Renal pelvis (tissue), 4 donors: ENCODE results near the gene CACNA2D2. TPM values are rescaled to one million over a fixed set of nuclear protein-coding genes. Genes with fewer than 3 reads are reported as not detected.
A peak's percentile ranks its signal among the peaks of the same experiment; 100 is the strongest.

Experiments used
- DNase-seq: peaks from one replicate; pipeline ENCODE4 v3.0.0-alpha.2; 2013
- polyA plus RNA-seq, 3 donors: library from polyadenylated mRNA; unstranded; fragments of 120-200 nt; gene quantifications; one replicate each; pipeline ENCODE4 v1.2.1, GENCODE V29; 2013; ENCODE audit not compliant: insufficient read length in 3 of 3

The CACNA2D2 gene
- polyA plus RNA-seq, 3 donors, result 17.2 to 18.3 (median 17.9) TPM

DNA sequence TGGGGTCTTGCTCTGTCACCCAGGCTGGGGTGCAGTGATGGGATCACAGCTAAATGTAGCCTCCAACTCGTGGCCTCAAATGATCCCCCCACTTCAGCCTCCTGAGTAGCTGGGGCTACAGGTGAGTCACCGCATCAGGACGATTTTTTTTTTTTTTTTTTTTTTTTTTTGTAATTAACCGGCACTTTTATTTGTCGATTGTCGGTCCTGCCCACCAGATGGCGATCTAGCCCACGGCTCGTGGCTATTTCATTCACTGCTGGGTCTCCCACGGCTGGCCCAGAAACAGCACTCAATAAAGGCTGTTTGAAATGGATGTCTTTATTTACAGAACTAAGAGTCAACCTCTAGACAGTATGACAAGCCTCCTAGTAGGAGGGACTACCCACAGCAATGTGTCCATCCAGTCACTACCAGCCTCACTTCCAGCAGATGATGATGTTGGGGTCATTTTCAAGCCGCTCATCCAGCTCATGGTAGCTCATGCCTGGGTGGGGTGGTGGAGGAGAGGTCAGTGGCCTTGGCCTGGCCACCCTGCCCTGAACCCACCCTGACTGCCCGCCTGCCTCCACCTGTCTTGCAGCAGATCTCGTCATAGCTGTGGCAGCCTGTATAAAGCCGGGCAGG is 156.1 kb downstream of the CACNA2D2 start:
- DNase-seq, result no peak

DNA sequence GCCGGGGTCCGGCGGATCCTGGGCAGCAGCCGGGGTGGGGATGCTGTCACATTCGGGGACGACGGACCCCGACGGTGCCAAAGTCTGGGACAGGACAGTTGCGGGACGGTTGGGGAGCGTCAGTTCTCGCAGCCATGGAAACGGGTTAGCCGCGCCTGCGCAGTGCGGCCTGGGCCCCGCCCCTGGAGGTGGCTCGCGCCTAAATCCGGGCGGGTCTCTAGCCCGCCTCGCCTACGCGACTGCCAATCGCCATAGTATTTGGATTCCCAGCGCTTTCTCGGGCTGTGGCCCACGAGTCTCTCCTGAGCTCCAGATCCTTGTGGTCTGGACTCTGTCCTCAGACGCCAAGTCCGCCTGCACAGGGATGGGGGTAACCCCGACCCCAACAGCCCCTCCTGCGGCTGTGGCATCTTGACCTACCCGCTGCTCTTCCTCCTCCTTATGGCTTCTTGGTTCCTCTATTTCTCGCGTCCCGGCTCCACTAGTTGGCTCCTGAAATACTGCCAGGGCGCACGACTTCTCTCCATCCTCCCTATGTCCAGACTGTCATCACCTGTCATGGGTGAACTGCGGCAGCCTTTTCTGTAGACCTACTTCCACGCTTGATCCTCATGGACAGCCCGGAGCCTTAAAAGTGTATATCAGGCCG is 157.7 kb downstream of the CACNA2D2 start, which contains the start of gene ZMYND10:
Gene ZMYND10, minus strand, starts transcription at position 147 of the 649 bp plus-strand sequence. CDS start 153 bp downstream, outside the sequence.
- DNase-seq, result no peak

DNA sequence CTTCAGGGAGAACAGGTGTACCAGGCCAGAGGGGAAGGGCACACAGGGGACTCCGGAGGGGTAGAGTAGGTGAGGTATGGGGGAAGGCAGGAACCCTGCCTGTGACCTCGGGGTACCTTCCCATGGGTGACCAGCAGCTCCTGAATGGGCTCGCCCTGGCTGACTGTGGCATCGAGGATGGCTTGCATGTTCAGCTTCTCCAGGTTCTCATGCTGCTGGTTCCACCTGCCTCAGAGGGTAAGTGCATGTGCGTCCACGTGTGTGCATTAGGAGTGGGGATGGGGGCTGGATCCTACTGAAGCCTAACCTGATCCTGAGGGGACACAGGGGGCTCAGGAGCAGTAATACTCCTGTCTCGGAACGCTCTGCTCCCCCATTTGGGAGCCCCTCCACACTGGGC is 158.4 kb downstream of the CACNA2D2 start:
- no peak for DNase-seq

DNA sequence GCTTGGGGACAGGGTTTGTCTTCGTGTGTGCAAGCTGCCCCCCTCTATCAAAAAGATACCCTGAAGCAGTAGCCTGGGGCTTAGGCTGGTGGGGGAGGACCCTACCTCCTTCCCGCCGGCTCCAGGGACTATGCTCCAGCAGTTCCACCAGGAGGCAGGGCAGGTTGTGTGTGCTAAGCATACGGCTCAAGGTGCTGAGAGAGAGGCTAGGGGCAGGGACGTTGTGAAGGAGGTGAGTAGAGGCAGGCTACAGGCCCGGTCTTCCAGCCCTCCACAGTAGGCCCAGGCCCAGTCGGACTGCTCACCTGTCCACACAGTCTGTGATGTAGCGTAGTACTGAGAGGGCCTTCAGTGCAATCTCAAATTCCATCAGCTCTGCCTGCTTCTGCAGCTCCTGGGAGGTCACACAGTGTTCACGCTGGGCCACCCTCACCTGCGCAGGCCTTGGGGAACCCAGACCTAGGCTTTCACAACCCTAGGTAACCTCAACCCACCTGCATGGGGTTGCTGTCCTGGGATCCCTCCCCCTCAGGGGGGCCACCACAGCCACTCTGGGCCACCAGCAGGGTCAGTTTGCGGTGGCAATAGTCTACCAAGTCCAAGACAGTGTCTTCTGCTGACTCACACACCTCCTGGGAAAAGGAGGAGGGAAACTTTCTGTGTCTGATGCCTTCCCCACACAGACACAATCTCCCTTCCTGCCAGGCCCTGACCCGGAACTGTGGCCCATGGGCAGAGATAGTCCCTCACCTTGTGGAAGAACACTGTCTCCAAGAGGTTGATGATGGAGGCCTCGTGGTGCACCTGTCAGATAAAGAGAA is 160.4 kb downstream of the CACNA2D2 start:
- no peak for DNase-seq

DNA sequence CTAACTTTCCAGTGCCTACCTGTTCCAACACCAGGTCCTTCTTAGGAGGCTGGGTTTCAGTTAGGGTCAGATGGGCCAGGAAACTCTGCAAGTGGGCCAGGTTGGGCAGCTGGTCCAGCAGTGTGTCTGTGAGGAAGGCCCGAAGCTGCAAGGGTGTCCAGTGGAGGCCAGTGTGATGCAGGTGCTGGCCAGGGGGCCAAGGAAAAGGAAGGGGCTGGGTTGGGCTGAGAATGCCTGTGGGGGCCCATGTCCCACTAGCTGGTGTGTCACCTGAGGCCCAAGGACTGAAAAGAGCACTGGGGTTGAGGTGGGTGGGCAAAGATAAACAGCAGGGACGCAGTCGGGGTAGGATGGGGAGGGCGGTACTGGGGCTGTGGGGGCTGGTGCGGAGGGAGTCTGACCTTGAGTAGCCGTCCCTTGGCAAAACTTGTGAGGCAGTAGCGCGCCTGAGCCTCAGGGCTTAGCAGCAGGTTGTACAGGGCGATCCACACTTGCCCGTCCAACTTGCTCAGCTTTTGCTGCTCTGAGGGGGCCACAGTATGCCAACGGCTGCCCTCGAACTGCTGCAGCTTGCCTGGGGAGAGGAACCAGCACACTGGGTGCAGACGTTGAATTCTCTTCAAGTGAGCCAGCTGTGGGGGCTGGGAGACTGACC is 161.3 kb downstream of the CACNA2D2 start:
- no peak for DNase-seq

DNA sequence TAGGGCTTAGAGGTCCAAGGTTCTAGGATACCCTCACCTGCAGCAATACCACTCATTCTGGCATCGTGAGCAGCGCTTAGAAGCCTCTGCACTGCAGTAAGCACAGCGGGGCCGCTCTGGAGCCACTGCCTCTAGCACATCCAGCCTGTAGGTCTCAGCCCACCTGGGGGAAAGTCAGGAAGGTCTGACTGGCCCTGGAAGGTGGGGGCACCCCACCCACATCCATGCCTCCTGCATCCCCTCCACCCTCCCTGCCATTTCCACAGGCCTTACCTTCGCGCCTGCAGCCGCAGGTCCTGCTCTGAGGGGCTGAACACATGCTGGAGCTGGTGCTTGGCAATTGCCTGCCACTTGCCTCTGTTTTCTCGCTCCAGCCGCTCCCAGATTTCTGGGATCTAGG is 161.9 kb downstream of the CACNA2D2 start:
- DNase-seq, result no peak

DNA sequence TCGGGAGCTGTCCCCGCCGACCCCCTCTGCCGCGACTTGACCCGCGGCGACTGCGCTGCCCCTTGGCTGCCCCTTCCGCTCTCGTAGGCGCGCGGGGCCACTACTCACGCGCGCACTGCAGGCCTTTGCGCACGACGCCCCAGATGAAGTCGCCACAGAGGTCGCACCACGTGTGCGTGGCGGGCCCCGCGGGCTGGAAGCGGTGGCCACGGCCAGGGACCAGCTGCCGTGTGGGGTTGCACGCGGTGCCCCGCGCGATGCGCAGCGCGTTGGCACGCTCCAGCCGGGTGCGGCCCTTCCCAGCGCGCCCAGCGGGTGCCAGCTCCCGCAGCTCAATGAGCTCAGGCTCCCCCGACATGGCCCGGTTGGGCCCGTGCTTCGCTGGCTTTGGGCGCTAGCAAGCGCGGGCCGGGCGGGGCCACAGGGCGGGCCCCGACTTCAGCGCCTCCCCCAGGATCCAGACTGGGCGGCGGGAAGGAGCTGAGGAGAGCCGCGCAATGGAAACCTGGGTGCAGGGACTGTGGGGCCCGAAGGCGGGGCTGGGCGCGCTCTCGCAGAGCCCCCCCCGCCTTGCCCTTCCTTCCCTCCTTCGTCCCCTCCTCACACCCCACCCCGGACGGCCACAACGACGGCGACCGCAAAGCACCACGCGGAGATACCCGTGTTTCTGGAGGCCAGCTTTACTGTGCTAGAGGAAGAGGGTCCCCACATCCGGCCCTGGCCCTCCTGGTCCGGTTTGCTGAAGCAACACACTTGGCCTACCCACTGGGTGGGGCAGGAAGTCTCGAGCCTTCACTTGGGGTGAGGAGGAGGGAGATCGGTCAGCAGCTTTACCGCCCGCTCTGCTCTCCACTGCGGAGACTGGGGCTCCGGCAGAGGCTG is 162.7 kb downstream of the CACNA2D2 start, which contains the start of gene RASSF1:
Gene RASSF1, minus strand, starts transcription at position 389 of the 882 bp plus-strand sequence. Its CDS starts 31 bp downstream, at position 358.
- peak; percentile 42 for DNase-seq

DNA sequence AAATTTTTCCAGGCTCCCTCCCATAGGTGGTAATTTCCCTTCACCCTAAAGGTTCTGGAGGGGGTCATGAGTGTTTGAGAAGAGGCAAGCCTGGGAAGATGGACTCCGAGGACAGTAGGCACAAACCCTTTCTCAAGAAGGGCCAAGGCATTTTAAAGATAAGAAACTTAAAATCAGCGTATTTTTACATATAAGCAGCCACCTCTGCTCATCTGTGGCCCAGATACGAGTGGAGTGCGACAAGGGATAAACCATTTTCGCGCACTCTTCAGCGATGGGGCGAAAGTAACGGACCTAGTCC is 163.3 kb downstream of the CACNA2D2 start:
- DNase-seq, result no peak

DNA sequence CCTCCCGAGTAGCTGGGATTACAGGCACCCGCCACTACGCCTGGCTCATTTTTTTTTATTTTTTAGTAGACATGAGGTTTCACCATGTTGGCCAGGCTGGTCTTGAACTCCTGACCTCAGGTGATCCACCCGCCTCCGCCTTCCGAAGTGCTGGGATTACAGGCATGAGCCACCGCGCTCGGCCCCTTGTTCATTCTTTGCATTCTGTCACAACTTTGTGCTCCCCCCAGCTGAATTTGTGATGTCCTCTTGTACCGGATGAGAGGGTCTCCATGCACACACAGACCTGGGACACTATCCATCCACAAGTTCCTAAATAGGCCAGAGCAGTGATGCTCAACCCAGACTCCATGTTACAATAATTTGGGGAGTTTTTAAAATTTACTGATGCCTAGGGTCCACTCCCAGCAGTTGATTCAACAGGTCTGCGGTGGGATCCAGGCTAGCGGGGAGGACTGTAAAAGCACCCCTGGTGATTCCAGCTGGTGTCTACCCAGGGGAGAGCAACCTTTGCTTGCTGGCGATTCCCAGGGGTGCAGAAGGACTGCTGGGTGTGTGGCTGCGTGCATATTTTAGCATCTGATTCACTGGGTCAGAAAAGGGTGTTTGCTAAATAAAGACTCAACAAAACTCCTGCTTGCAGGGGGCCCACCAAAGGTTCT is 163.8 kb downstream of the CACNA2D2 start:
- no peak for DNase-seq

DNA sequence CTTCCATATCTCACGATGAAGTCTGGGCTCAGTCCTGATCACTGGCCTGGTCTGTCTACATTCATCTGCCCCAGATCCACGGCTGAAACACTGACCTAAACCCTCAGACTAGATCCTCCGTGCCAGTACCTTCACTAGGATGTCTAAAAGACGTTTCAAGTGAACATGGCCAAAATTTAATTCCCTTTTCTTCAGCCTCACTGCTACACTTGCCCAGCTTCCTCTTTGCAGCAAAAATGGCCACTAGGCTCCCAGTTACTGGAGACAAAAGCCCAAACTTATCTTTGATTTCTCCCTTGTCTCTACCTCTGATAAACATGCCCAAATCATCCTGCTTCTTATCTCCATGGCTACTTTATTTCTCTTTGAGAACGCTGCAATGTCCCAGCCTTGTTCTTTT is 164.5 kb downstream of the CACNA2D2 start:
- DNase-seq, result no peak

DNA sequence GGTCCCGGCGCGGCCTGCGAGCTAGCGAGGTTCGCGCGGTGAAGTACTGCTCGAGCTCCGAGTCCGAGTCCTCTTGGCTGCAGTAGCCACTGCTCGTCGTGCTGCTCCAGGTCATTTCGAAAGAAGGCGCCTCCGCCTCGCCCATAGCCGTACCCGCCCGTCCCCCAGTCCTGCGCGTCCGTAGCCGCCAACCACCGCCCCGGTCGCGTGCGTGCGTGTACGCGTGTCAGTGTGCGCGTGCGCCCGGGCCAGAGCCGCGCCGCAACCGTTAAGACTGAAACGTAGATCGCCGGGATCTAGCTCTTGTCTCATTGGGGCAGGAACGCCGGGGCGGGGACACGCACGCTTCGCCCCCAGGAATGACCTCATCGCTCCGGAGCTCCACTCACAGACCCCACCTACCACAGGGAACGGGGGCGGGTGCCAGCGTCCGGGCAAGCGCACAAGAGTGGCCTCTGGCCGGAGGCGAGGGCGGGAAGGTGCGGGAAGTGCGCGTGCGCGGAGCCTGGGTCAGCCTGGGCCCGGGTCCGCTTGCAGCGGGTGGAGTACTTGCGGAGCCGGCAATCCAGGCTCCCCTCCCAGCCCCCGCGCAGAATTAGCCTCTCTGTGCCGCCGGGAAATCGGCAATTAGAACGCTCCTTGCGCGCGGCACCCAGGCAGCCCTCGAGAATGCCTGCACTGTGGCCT is 166.1 kb downstream of the CACNA2D2 start:
- peak; percentile 98 for DNase-seq

DNA sequence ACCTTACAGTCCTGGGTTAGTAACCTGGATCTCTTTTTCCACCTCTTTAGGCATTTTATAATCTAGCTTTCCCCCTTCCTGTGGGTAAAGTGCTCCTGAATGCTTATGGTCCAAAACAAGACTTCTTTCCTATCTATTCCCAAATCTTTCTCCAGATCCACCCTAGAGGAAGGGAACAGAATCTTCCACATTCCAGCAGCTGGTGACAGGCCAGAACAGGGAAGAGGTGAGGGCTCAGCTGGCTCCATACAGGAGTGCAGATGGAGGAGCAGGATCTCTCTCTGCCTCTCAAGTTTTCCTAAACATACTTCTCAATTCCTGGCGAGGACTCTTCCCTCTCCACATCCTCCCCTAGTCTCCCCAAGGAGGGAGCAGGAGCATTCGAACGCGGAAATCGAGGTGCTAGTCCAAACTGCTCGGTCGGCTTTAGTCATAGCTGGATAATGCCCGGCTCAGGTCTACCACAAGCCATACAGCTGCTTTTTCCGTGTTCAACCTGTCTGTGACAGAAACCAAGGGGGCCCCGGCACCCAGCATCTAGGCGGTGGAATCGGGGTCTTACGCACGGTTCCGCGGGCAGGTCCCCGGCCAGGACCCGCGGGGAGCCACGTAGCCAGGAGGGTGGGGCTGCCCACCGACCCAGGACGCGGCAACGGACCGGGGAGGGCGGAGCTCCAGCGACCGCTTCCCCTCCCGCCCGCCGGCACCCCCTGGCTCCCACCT is 166.8 kb downstream of the CACNA2D2 start:
- DNase-seq, result no peak

DNA sequence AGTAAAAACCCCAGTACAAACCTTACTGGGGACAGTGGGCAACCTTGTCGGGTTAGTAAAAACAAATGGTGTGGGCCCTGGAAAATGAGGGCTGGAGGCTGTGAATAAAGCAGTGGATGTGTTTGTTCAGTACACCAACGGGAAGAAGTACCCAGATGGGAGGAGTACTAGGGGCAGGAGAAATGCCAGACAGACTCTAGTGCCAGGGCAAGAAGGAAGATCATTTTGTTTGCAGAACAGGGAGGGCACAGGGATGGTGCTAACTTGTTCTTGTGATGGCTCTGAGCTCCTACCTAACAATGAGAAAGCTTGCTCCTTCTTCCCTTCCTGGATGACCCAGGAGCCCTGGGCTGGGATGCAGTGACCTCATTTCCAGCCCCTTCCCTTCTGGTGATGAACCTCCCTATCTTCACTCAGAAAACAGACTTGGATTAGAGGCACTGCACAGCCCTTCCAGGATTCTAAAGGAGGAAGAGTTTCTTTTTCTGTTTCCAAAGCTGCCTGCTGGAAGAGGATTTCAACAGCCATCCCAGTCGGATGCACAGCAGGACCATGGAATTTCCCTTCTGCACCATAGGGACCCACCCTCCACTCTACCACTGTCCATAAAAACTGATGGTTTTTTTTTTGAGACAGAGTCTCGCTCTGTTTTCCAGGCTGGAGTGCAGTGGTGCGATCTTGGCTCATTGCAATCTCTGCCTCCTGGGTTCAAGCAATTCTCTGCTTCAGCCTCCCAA is 168.9 kb downstream of the CACNA2D2 start:
- DNase-seq, result no peak

DNA sequence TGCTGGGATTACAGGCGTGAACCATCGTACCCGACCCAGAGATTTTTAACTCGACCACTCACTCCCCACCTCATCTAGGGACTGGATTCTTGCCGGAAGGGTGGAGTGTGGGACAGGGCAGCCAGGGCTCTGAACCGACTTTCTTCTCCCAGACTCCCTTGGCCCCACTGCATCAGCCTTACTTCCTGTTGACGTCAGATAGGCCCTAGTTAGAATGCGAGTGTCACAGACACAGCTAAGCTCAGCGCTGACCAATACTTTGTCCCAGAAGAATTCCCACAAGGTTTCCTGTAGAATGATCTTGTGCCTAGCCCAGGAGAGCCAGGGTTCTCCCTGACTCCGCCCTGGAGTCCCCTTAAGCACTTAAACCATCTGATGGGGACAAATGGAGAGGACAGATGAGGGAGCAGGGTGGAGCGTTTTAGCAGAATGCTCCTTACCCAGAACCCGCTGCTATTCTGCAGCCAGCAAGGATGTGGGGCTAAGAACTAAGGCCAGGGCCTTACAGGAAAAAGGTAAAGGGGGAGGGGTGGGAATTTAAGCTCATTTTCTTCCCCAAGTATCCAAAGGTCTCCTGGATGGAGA is 169.6 kb downstream of the CACNA2D2 start:
- no peak for DNase-seq

DNA sequence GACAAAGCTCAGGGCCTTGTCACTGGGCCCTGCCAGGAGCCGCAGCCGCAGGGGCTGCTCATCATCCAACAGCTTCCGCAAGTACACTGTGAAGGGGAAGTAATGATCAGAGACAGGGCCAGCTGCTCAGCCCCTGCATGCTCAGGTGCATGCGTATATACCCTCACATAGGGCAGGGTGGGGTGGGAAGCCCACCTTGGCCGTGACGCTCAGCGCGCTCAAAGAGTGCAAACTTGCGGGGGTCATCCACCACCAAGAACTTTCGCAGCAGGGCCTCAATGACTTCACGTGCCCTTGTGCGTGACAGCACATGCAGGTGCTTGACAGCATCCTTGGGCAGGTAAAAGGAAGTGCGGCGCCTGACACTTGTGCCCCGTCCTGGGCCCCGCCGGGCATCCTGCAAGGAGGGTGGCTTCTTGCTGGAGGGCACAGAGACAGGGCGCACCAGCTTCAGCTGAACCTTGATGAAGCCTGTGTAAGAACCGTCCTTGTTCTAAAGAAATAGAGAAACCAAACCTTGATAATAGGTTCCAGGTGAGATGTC is 172.0 kb downstream of the CACNA2D2 start:
- DNase-seq, result no peak

DNA sequence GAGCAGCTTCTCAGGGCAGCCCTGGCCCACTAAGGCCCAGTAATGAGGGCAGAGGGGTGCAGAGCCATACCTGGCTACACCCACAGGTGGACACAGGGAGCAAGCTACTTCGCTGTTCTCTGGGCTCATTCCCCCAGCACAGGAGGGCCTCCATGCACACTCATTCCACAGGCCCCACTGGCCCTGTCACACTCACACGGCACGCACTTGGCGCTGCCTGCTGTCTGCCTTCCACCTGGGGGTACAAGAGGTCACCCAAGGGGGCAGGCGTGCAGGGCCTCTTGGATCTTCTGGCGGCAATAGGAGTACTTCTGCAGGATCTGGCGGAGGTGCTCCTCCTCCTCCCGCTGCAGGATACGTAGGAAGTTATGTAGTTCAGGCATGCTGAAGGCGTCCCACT is 173.1 kb downstream of the CACNA2D2 start:
- DNase-seq, result no peak

DNA sequence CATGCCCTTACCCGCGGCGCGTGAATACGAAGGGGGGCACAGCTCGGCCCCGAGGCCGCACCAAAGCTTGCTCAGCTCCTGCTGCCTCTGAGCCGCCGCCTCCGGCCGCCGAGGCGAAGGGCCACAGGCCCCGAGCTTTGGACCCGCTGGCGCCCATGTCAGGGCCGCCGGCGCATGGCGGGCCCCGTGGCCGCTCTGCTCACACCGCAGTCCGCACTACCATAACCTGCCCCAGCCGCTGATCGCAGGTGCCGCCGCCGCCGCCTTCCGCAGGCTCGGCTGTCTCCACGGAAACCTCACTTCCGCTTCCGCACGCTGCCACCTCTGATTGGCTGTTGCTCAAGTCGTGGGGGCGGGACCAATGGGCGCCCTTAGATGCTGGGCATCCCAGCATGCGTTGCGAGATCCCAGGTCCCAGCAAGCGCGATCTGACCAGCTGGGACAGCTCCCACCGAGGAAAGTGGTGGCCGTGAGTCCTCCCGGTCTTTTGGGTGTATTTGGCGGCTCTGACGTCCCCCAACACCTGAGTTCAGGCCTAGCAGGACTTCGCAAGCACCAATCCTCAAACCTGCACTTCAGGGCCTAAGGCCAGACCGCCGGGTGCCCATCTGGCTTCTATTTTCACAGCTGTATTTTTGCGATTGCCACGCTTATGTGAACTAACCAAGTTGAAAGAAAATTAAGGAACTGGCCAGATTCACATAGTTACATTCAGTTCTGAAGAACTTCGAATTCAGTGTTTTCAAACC is 175.3 kb downstream of the CACNA2D2 start, which contains the start of gene TUSC2:
Gene TUSC2, minus strand, starts transcription at position 281 of the 749 bp plus-strand sequence. Its CDS starts 124 bp downstream, at position 157.
- peak; percentile 98 for DNase-seq
